ENCODE measurements around the gene NYNRIN.
A peak's percentile ranks its signal among the peaks of the same experiment; 100 is the strongest.

GRCh38 chr14:24431569-24432258 lies 32.9 kb downstream of the NYNRIN start:
- TF ChIP-seq CTCF (IDR thresholded peaks at IDR 0.05) (peak in 3 of 4 experiments; percentile 78 to 92 (median 83)), POLR2AphosphoS5 (IDR thresholded peaks at IDR 0.05) (peak; percentile 56), EP300 (IDR thresholded peaks at IDR 0.05) (no peak)
